GM12878 (cell line): ENCODE data around the gene UMAD1. TPM values are rescaled to one million over a fixed set of nuclear protein-coding genes. Genes with fewer than 3 reads are reported as not detected.

Experiments
- ATAC-seq: fragments of 200-7000 bp; cut with Tn5 transposase; 3 replicates; pipeline ENCODE4 v1.9.1; 2020; ENCODE audit warnings: mild to moderate bottlenecking, moderate library complexity
- BruUV-seq: library from RNA; stranded (reverse); fragments of 400-500 nt; replicated peaks from 2 replicates; lab custom pipeline; 2021; lab: Mats Ljungman, UMichigan
- CTCF ChIA-PET: fragments of 300-600 bp; sonication (Branson Sonifier 250); formaldehyde crosslinking; extraction: SDS; loops from one replicate; lab custom pipeline; 2021; ENCODE audit warnings: inconsistent platforms; lab: Yijun Ruan, JAX
- POLR2A ChIA-PET: fragments of 350-600 bp; formaldehyde crosslinking; extraction: SDS; loops from one replicate; lab custom pipeline; 2021; ENCODE audit warnings: inconsistent platforms; lab: Charles Lee
- RAD21 ChIA-PET: fragments of 300-600 bp; sonication (Branson Sonifier 250); formaldehyde crosslinking; loops from one replicate; lab custom pipeline; 2023; ENCODE audit warnings: antibody characterized with exemption; ENCODE audit not compliant: unreplicated experiment; lab: Charles Lee
- SMC1A ChIA-PET: fragments of 300-600 bp; sonication (Branson Sonifier 250); formaldehyde crosslinking; loops from one replicate; lab custom pipeline; 2023; ENCODE audit not compliant: unreplicated experiment, uncharacterized antibody; lab: Charles Lee
- DNase-seq: peaks from one replicate; pipeline ENCODE4 v3.0.0-alpha.2; 2011; ENCODE audit warnings: low read depth, low spot score
- FAIRE-seq: peaks from 3 replicates; lab custom pipeline; 2011; peaks lifted over from hg19 to GRCh38; lab: Jason Lieb, UNC
- H2AFZ ChIP-seq: 2 replicates; pipeline ENCODE4 v1.6.0; 2011; ENCODE audit warnings: low read depth, low read length, control low read depth; ENCODE audit not compliant: control insufficient read depth
- H3K27ac ChIP-seq: 2 replicates; pipeline ENCODE4 v1.5.1; 2011; ENCODE audit warnings: control low read depth; ENCODE audit not compliant: control insufficient read depth, insufficient read depth
- H3K27me3 ChIP-seq, 2 experiments: replicated peaks in 1 of 2; 2 replicates each; pipeline versions ENCODE4 v1.6.0 to v1.6.1; 2011; ENCODE audit warnings: low read length in 1 of 2; ENCODE audit not compliant: control insufficient read depth in 2 of 2, insufficient read depth in 2 of 2
- H3K36me3 ChIP-seq, 2 experiments: 2 replicates each; pipeline ENCODE4 v1.5.1; 2011; ENCODE audit warnings: low read length in 1 of 2; ENCODE audit not compliant: control insufficient read depth in 2 of 2, insufficient read depth in 2 of 2
- H3K4me1 ChIP-seq: 2 replicates; pipeline ENCODE4 v1.6.1; 2011; ENCODE audit warnings: mild to moderate bottlenecking, low read length, moderate library complexity, mixed read lengths; ENCODE audit not compliant: control insufficient read depth, insufficient read depth
- H3K4me2 ChIP-seq: 2 replicates; pipeline ENCODE4 v1.6.0; 2011; ENCODE audit warnings: control low read depth; ENCODE audit not compliant: control insufficient read depth, insufficient read depth
- H3K4me3 ChIP-seq: fragments of 200-600 bp; sonication (generic); 2 replicates; pipeline ENCODE4 v1.5.1; 2016
- H3K79me2 ChIP-seq: 2 replicates; pipeline ENCODE4 v1.6.0; 2011; ENCODE audit warnings: low read length; ENCODE audit not compliant: control insufficient read depth, insufficient read depth
- H3K9ac ChIP-seq: 2 replicates; pipeline ENCODE4 v1.8.0; 2011; ENCODE audit warnings: low read length, control low read depth, mixed read lengths; ENCODE audit not compliant: control insufficient read depth, insufficient read depth
- H3K9me3 ChIP-seq: replicated peaks from 3 replicates; pipeline ENCODE4 v1.5.1; 2011; ENCODE audit warnings: mild to moderate bottlenecking, low read length; ENCODE audit not compliant: control insufficient read depth, insufficient read depth
- H4K20me1 ChIP-seq: 2 replicates; pipeline ENCODE4 v1.6.0; 2011; ENCODE audit not compliant: control insufficient read depth, insufficient read depth
- BCL3 ChIP-seq: IDR thresholded peaks from 2 replicates; pipeline ENCODE4 v1.6.1; 2011; ENCODE audit warnings: borderline replicate concordance, low read depth, mild to moderate bottlenecking, moderate library complexity, low read length; ENCODE audit not compliant: insufficient read depth, poor library complexity, severe bottlenecking
- MYC ChIP-seq: IDR thresholded peaks from 2 replicates; pipeline ENCODE4 v1.6.1; 2011; ENCODE audit warnings: mild to moderate bottlenecking, low read length, moderate library complexity, inconsistent platforms; ENCODE audit not compliant: insufficient read depth, insufficient replicate concordance, insufficient read length, severe bottlenecking
- PBX3 ChIP-seq: IDR thresholded peaks from 2 replicates; pipeline ENCODE4 v1.6.1; 2011; ENCODE audit warnings: mild to moderate bottlenecking, low read depth, low read length, moderate library complexity; ENCODE audit not compliant: insufficient replicate concordance
- POLR2A ChIP-seq: IDR thresholded peaks from 2 replicates; pipeline ENCODE4 v1.6.1; 2011; ENCODE audit warnings: low read depth, mild to moderate bottlenecking, low read length
- RELA ChIP-seq: fragments of 450-650 bp; IDR thresholded peaks from 2 replicates; pipeline ENCODE4 v1.8.0; 2014; ENCODE audit warnings: borderline replicate concordance; ENCODE audit not compliant: partially characterized antibody
- USF2 ChIP-seq: IDR thresholded peaks from 2 replicates; pipeline ENCODE4 v1.6.1; 2011; ENCODE audit warnings: low read depth, low read length, improper control_type of control experiment, borderline replicate concordance
- YY1 ChIP-seq: IDR thresholded peaks from 2 replicates; pipeline ENCODE4 v1.6.1; 2011; ENCODE audit warnings: low read depth, mild to moderate bottlenecking, low read length
- ZNF592 ChIP-seq: fragments of 450-650 bp; IDR thresholded peaks from 2 replicates; pipeline ENCODE4 v1.6.1; 2017; ENCODE audit warnings: mild to moderate bottlenecking, moderate library complexity
- WGBS: methylation state at CpG from one replicate; pipeline ENCODE4 v1.1.6; 2016; ENCODE audit warnings: low lambda C conversion rate; ENCODE audit not compliant: insufficient replicate concordance, insufficient coverage; ENCODE audit errors: missing lambda C conversion rate; 5-methylcytosine and 5-hydroxymethylcytosine counted together
- in situ Hi-C: fragments of 300-500 bp; cut with MboI; formaldehyde crosslinking; loops from 9 replicates; pipeline ENCODE4 v1.14.3; 2018; ENCODE audit warnings: mixed read lengths
- intact Hi-C: fragments of 100-400 bp; cut with micrococcal nuclease; formaldehyde crosslinking; loops from one replicate; pipeline ENCODE4 v1.14.2; 2022; ENCODE audit not compliant: unreplicated experiment
- polyA plus RNA-seq, 11 experiments: library from polyadenylated mRNA; depleted of rRNA in 4 of 11; unstranded in 6 of 11; stranded (reverse) in 5 of 11; fragments of >200 nt; fragmentation: Nextera tagmentation in 4 of 11; fragmentation: Illumina TruSeq in 1 of 11; extraction: Ambion mirVana in 4 of 11; extraction: Trizol in 1 of 11; gene quantifications; 1 replicate in 1 of 11; 2 replicates in 10 of 11; pipeline versions ENCODE4 v1.2.1 to v1.2.3, GENCODE V29; 2011 to 2016; ENCODE audit warnings: inconsistent platforms in 2 of 11, missing spikeins in 2 of 11, low read depth in 1 of 11
- total RNA-seq, 4 experiments: library from RNA; depleted of rRNA in 3 of 4; stranded (reverse); fragments of >200 nt in 3 of 4; fragmentation: Illumina TruSeq in 1 of 4; extraction: Trizol in 1 of 4; gene quantifications; 2 replicates each; pipeline versions ENCODE4 v1.2.1 to v1.2.3, GENCODE V29; 2013 to 2021

The UMAD1 gene
- total and polyA plus RNA-seq, 10 of the 15 experiments (the other 5 are each of a cell fraction or from before 2014, with no cell fraction given): 6.0 to 28.6 (median 9.3) TPM

- H4K20me1 ChIP-seq: no peaks in the 10 kb centered on the region
- 33% methylated on average over 3 of the region's 3 CpGs for WGBS
- SMC1A ChIA-PET: interaction anchor here (0.6 to 5.6 kb wide), 35 partner anchors 8 to 415 kb away, joined by 3 to 45 read pairs (median 4); partner anchors contain the start of genes GLCCI1 and RPA3
- DNase-seq (peak; percentile 47), FAIRE-seq (no peak), ATAC-seq (peak; percentile 68)
- no peaks in the 10 kb centered on the region for H3K27me3 ChIP-seq
- RAD21 ChIA-PET: interaction anchor here (0.5 to 4.5 kb wide), 29 partner anchors 8 to 413 kb away, joined by 3 to 39 read pairs (median 4); partner anchors contain the start of gene GLCCI1
- no peaks in the 10 kb centered on the region for H3K36me3 ChIP-seq
- no TSS peak for BruUV-seq
- POLR2A ChIA-PET: interaction anchor here (0.6 to 2.5 kb wide), 12 partner anchors 9 to 203 kb away, joined by 3 to 9 read pairs (median 4); no protein-coding TSS in a partner anchor
- H3K4me1 ChIP-seq: peaks cover 18% of the 10 kb centered on the region
- no peaks in the 10 kb centered on the region for H3K79me2 ChIP-seq
- CTCF ChIA-PET: interaction anchor here (0.7 to 3.0 kb wide), 12 partner anchors 9 to 417 kb away, joined by 3 to 22 read pairs (median 4); no protein-coding TSS in a partner anchor
- H3K9me3 ChIP-seq: no peaks in the 10 kb centered on the region
- peak overlapping the region; percentile 64 for H3K4me2 ChIP-seq
- intact Hi-C loops: loop anchor here (2.0 kb wide), 1 partner anchor 47 kb away; no protein-coding TSS in a partner anchor
- peak overlapping the region; percentile 2; the same call in 1 of the 2 replicates for H3K4me3 ChIP-seq
- no peak overlapping the region for H3K9ac ChIP-seq
- H2AFZ ChIP-seq: peak overlapping the region; percentile 5; the same call in 1 of the 2 replicates
- no peak overlapping the region for H3K27ac ChIP-seq
- in situ Hi-C loops: no loop called here
- TF ChIP-seq YY1: no peak
- no peak for TF ChIP-seq MYC
- TF ChIP-seq RELA: no peak
- no peak for TF ChIP-seq USF2
- TF ChIP-seq POLR2A: no peak
- no peak for TF ChIP-seq ZNF592
- no peak for TF ChIP-seq PBX3
- no peak for TF ChIP-seq BCL3
Measured at GRCh38 chr7:7773334-7774309, 133.1 kb downstream of the UMAD1 start.
